NCI-H460 (cell line): ENCODE results near the gene ENPP7. TPM values are rescaled to one million over a fixed set of nuclear protein-coding genes. Genes with fewer than 3 reads are reported as not detected.
A peak's percentile ranks its signal among the peaks of the same experiment; 100 is the strongest.

Experiments used
- DNase-seq: peaks from one replicate; pipeline ENCODE4 v3.0.0-alpha.2; 2016; ENCODE audit warnings: low read depth; ENCODE audit errors: extremely low read depth
- total RNA-seq: library from RNA; depleted of rRNA; stranded (reverse); fragments of >200 nt; shearing (Covaris generic); gene quantifications from 2 replicates; pipeline ENCODE4 v1.2.3, GENCODE V29; 2014

Gene ENPP7
- total RNA-seq, 1 experiment from 2014 or later, result not detected

DNA sequence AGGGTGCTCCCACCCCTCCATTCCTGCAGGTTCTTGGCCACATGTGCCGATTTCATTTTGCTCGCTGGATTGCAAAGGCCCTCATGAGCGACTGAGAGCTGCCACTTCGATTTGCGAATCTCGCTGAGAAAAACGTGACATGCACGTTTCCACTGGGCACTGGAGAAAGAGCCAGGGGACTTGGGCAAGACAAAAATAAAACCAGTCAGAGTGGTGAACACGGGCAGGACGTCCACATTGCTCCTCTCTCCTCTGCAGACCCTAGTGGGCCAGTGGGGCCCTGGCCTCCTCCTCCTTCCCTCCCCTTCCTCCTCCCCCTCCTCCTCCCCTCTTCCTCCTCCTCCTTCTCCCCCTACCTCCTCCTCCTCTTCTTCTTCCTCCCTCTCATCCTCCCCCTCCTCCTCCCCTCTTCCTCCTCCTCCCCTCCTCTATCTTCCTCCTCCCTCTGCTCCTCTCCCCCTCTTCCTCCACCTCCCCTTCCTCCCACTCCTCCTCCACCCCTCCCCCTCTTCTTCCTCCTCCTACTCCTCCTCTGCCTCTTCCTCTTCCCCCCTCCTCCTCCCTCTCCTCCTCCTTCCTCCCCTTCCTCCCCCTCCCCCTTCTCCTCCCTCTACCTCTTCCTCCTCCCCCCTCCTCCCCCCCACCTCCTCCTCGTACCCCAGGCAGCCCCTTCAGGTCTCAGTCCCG is 28.1 kb upstream of the ENPP7 start:
- DNase-seq, result no peak

DNA sequence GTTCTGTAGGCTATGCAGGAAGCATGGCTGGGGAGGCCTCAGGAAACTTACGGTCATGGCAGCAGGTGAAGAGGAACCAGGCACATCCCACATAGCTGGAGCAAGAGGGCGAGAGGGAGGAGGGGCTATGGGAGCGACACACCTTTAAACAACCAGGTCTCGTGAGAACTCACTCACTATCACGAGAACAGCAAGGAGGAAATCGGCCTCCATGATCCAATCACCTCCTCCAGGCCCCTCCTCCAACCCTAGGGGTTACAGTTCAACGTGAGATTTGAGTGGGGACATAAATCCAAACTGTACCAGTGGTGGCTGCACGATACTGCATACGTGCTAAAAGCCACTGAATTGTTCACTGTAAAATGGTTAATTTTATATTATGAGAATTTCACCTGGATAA is 26.1 kb upstream of the ENPP7 start:
- no peak for DNase-seq

DNA sequence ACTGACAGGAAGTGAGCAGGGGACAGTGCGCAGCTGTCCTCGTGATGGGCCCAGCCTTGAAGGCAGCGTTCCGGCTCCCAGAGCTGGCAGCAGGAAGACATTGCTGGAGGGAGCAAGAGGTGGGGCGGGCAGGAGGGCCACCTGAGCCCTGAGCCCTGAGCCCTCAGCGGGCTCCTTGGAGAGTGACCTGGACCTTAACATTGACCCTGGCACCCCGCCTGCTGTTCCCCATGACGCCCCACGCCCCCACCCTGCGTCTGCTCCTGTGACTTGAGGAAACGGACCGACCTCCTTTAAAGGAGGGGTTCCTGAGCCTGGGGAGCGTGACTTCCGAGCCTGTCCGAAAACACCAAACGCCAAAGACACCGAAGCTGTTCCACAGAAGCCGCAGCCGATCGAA is 25.1 kb upstream of the ENPP7 start:
- DNase-seq, result no peak

DNA sequence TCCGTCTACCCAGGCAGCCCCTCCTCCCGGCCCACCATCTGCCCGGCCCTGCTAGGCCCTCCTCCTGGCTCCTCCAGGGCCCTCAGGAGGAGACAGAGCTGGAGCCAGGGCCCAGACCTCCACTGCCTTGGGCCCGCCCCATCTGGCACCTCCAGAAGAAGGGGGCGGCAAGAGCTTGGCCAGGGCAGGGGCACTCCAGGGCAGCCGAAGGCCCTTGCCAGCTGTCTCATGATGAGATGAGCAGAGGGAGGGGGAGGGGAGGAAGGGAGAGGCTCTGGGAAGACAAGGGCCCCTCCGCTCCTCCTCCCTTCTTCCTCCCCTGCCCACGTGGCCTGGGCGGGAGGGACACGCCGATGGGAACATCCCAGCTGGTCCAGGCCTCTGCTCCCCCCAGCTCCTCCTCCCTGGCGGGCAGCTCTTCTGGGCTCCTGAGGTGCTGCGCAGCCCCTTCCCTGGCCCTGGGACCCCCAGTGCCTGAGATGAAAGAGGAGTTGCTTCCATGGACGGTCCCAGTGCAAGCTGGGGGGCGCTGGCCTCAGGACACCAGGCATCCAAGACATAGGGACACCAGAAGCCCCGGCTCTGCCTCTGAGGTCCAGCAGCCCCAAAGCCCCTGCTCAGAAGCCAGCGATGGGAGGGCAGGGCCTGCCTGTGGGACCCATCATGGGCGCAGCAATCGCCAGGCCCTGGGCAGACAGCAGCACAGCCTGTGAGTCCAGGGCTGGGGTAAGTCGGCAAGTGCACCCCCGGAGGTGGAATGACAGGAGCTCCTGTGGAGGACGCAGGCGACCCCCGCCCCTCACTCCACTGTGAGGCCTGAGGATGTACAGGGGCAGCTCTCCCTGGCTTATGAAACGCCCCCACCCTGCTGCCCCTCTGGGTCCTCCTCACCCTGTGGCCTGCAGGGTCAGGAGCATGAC is 23.6 kb upstream of the ENPP7 start:
- DNase-seq, result no peak

DNA sequence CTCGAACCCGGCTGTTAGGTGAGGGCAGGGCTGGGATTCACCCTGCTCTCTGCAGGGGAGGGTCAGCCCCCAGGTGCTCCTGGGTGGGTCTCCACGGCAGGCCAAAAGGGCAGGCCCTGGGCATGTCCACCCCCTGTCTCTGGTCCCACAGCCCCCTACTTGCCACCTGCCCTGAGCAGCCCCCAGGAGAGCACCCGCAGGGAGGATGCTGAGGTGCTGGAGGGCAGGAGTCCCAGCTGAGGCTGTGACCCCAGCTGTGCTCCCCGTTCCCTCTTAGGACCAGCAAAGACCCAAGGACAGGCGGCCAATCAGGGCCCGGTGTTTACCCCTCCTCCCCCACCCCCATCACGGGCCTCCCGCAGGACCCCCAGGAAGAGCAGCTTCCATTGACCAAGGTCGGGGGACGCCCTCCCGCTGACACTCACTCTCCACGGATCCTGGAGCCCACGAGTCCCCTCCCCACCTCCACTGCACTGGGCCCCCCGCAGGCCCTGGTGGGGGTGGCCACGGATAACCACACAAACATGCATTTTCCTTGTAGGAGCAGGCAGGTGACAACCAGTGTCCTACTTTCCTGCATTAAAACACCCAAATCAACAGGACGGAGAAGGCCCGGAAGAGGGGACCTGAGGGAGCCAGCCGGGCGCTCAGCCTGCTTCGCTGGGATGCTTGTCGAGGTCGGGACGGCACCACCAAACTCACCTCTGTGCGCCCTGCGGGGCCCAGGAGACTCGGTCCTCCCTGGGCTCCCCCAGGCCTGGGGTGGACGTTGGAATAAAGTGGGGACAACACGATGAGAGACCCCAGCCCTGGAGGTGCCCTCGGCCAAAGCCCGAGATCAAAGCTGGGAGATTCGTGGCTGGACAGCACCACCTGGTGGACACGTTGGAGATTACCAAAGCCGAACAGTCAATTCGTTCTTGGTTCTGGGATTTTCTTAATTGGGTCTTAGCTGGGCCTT is 22.5 kb upstream of the ENPP7 start:
- DNase-seq, result peak; percentile 41

DNA sequence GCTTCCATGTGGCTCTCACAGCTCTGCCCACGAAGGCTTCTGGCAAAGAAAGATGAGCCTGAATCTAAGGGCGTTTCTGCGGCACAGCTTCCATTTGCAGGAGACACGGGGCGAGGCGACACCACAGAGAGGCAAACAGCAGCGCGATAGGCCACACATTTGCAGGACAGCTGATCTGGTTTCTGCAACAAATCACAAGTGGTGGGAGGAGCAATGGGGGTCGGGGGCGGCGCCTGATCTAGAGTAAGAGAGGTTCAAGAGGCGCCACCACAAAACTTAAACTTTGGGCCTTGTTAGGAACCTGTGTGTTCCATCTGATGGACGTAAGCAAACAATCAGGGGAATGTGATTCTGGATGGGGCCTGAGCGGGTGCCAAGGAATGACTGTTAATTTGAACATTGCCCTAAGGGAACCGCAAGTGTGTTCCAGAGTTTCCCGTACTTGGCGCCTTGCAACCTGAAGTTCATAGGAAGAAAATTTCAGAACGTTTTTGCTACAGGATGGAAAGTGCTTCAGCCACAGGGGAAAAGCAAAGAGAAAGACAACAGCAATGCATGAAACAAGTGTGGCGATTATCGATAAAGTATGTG is 18.9 kb upstream of the ENPP7 start:
- no peak for DNase-seq

DNA sequence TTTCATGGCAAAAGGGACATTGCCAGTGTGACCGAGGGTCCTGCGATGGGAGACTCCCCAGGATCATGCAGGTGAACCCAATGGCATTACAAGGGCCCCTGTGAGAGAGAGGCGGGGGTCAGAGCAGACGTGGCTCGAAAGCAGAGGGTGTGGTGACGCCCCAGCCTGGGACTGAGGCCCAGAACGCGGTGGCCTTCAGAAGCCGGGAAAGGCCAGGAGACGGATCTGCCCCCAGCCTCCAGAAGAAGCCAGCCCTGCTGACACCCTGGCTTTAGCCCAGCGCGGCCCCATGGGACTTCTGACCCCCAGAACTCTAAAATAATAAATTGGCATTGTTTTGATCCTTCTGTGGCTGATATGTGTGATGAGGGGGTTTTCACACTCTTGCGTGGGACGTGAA is 17.4 kb upstream of the ENPP7 start:
- no peak for DNase-seq

DNA sequence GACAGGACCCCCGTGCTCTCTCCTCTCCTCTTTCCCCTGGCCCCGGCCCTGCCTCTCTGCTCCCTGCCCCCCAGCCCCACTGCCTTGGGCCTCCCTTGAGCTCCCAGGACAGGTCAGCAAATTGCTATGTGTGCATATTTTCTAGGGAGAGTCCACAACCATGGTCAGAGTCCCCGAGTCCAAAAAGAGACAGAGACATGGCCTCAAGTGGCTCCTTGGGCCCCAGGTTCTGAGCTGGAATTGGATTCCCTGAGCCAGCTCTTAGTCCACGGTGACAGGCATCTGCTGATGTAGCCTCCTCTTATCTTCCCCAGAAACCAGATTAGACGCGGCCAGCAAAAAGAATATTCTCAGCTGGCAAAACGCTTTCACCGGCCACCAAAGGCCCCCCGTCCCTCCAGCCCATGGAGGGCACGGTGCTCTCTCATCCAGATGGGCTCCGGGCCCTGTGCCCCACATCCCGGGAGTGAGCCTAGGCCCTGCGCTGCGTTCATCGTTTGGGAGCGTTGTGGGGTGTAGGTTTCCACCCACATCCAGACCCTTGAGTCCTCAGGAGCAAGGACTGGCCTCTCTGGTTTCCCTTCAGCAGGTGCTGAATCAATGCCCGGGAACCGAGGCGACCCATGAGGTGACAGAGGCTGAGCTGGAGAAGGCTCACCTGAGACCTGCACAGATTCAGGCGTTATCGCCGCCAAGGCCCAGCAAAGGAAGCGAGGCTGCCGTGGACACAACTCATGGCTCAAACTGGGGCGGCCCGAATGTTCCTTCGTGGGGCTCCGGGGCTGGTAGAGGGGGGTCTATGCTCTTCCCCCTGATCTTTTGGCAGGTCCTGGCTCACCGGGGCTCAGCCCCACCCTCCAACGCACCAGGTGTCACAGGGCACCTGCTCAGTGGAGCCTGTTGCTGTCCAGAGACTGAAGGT is 16.3 kb upstream of the ENPP7 start:
- no peak for DNase-seq

DNA sequence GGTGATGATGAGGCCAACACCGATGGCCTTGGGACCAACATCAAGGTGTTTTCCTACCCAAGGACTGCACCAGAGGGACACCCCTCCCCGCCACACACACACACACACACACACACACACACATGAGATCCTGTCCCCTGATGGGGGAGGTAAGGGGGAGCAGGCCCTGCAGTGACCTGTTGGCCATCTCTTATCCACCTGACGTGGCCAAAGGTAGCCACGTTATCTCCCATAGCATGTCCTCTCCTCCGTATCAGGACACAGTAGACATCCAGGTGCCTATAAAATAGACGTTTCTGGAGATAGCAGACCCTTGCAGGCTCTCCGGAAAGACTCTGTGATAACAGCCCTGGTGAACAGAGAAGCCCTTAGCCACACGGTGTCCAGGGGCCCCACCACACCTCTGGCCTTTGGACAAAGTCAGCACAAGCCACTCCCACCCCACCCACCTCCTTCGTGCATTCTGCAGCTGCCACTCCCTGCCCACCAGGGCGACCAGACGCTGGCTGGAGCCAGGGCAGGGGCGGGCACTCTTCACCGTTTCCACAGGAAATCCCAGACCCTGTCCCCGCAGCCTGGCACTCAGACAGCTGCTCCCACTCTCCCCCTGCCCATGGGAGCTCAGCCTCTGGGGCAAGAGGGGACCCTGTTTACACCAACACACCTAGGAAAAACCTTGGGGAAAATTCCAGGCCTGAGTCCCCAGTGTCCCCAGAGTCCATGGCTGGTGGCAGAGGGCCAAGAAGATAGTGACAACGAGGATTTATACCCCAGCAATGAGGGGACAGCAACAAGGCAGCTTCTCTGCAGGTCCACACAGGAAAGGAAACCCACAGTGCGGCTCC is 15.4 kb upstream of the ENPP7 start:
- DNase-seq, result no peak

DNA sequence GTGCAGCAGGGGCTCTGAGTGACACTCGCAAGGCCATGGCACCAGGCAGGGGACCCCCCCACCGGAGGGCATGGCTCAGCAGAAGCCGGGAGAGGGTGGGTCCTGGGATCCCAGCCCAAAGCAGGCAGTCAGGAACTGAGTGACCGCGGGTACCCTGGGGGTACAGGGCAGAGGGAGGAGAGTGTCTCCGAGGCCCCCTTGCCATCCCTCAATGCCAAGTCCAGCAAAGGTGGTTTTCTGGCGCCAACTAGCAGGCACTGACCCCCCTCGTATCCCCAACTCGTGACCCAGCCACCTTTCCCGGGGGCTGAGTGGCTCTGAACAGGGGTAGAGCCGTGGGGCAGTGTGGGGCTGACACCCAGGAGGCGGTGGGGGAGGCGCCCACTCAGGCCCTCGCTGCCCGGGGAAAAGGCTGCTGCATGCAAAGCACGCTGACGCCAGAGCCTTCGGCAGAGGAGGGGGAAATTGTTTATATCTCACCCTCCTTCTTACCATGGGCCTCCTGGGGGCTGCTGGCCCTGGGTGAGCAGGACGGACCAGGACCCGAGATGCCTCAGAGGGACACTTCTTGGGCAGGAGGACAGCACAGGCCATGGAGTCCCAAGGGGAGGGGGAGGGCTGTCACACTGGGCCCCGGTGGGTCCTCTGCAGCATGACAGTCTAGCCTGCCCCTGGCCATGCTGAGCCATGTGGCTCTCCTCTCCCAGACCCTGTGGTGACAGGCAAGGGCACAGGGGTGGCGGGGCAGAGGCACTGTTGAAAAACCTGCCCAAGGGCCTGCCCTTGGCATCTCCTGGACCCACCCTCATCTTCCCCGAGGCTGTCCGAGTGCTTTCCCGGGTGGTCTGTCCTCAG is 14.6 kb upstream of the ENPP7 start:
- no peak for DNase-seq

DNA sequence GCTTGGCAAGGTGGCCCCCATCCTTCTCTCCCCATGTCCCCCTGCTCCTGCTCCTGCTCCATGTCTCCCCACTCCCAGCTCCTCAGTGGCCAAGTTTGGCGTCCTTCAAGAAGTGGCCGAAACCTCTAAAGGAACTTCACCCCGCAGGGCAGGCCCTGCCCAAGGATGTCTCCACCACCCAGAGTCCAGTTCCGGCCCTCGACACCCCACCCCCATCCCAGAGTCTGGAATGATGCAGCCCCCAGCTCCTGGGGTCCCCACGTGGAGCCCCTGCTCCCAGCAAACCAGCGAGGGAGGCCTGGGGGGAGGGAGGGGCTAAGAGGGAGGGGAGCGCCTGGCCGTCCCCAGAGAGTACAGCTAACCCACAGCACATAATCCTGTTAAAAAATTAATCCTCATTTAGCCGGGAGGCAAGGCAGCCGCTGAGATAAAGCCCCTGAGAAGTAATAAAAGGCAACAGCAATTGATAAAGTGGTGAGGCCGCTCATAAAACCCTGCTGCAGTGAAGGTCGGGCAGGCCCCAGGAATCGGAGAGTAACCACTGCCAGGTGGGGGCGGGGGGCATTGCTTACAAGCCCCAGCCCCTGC is 9.9 kb upstream of the ENPP7 start:
- DNase-seq, result no peak

DNA sequence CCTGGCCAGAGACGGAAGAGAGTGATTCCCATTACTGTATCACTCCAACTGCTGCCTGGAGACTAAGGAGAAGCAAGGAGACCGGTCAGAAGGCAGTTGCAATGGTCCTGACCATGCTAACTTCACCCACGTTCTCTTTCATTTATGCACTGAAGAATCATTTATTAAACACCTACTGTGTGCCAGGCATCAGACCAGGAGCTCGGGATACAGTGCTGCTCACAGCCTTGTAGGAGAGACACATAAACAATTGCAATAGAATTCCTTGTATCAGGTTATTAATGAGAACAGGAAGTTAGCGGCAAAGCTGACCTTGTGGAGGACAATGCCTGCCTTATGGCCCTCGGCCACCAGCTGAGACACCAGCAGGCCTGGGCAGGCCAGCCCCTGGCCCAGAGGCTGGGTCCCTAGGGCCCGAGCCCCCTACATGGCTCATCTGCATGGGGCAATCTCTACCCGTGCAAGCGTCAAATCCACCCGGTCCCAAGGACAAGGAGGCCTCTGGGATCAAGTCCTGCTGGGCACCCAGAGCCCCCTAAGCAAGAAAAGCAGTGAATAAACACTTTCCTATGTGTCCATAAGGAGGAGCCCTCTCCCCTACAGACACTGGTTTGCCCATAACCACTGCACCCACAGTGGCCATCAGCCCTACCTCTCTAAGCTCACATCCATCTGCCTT is 8.6 kb upstream of the ENPP7 start:
- DNase-seq, result no peak

DNA sequence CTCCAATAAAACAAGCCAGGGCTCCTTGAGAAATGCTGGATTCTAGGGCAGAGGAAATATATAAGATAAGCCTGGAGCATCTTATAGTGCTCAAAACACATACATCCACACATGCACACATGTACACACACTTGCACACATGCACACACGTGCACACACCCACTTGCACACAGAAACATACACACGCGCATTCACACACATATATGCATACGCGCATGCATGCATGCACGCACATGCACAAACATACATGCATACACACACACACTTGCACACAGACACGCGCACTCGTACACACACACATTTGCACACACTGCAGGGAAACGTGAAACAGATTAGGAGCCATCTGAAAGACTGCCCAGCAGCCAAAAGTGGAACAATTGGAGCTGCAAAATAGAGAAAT is 8.0 kb upstream of the ENPP7 start:
- no peak for DNase-seq

DNA sequence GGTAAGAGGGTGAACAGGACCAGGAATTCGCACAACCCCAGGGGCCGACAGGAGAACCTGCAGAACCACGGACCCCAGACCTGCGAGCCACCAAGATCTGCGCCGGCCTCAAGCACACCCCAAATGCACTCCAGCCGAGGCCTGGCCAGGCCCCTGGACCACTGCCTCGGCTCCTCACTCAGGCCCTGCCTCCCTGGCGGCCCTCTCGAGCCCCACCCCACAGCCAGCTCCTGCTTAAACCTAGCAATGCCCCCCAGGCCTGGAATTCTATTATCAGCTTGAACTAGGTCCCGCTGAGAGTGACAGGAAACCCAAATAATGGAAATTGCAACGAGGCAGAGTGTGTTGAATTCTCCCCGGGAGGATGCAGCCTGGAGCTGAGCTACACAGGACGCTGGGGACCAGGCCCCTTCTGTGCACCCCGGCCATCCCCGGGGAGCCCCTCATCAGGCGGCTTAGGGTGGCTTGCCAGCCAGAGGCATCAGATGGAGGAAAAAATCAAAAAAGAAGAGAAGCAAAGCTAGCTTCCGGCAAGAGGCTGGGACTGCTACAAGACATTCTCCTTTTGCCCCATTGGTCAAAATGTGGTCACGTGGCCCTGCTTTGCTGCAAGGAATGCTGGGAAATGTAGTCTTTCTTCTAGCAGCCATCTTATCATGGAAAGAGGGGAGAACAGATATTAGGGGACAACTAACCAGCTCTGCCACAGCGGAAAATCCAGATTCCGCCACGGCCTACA is 2.4 kb upstream of the ENPP7 start:
- DNase-seq, result peak; percentile 85

DNA sequence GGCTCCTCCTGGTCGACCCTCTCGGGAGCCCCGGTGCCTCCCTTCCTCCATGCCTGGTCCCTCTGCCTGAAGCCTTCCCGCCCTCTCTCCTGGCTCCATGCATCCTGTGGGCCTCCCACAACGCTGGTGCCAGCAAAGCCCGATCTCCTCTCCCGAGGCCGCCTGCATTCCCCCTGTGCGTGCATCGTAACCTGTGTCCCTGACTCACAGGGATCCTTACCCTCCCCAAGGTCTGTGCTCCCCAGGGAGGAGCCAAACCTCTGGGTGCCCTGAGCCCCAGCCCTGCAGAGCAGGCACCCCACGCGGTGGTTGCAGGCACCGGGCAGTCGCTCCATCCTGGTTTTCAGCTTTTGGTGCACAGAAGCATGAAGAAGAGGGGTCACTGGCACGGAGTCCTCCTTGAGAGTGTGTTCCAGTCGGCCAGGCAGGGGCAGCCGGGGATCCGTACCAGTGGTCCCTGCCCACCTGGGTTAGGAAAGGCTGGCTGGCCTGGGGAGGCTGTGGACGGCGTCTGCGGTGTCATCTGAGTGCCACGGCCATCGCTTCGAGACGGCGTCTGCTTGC is 1.8 kb upstream of the ENPP7 start:
- DNase-seq, result no peak

DNA sequence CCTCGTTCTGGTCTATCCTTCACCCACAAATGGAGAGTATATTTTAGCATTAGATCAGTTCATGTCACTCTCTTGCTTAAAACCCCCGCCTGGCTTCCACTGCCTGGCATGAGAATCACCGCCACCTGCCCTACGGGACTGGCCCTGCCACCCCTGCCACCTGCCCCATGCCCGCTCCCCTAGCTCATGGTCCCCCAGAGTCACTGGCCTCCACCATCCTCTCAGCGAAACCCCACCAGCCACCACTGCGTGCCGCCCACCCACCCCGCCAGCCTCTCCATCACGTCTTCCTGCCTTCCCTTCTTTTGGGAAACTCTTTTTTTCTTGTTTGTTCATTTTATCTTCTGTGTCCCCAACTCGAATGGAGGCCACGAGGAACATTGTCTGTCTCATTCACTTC is 982 bp upstream of the ENPP7 start:
- no peak for DNase-seq
